MM.1S (cell line): Measurements from ENCODE around the gene CGN.

ENCODE experiments used
- DNase-seq: peaks from one replicate; pipeline ENCODE4 v3.0.0-alpha.2; 2015
- H2AFZ ChIP-seq: fragments of 300-600 bp; sonication (generic); 2 replicates; pipeline ENCODE4 v1.6.0; 2016; ENCODE audit warnings: antibody characterized with exemption, low read length
- H3F3A ChIP-seq: fragments of 300-600 bp; sonication (generic); 2 replicates; pipeline ENCODE4 v1.6.1; 2016; ENCODE audit warnings: mild to moderate bottlenecking, antibody characterized with exemption, low read length, moderate library complexity, mixed read lengths; ENCODE audit not compliant: insufficient read depth
- H3K27ac ChIP-seq: fragments of 300-600 bp; sonication (generic); 2 replicates; pipeline ENCODE4 v1.5.1; 2016; ENCODE audit warnings: mild to moderate bottlenecking, low read length
- H3K27me3 ChIP-seq: fragments of 300-600 bp; sonication (generic); replicated peaks from 2 replicates; pipeline ENCODE4 v1.6.0; 2016; ENCODE audit warnings: low read length; ENCODE audit not compliant: insufficient read depth
- H3K36me3 ChIP-seq: fragments of 300-600 bp; sonication (generic); replicated peaks from 2 replicates; pipeline ENCODE4 v1.6.1; 2016; ENCODE audit warnings: mild to moderate bottlenecking, low read length, mixed read lengths; ENCODE audit not compliant: insufficient read depth
- H3K4me1 ChIP-seq: fragments of 300-600 bp; sonication (generic); 2 replicates; pipeline ENCODE4 v1.6.1; 2016; ENCODE audit warnings: low read length, mixed read lengths
- H3K4me2 ChIP-seq: fragments of 300-600 bp; sonication (generic); 2 replicates; pipeline ENCODE4 v1.6.0; 2016; ENCODE audit warnings: low read depth, low read length
- H3K4me3 ChIP-seq: fragments of 300-600 bp; sonication (generic); 2 replicates; pipeline ENCODE4 v1.5.1; 2016; ENCODE audit warnings: low read length, mixed read lengths
- H3K79me2 ChIP-seq: fragments of 300-600 bp; sonication (generic); 2 replicates; pipeline ENCODE4 v1.6.1; 2016; ENCODE audit warnings: mixed run types, low read length, mixed read lengths
- H3K9ac ChIP-seq: fragments of 300-600 bp; sonication (generic); 2 replicates; pipeline ENCODE4 v1.6.1; 2016; ENCODE audit warnings: low read length, mixed read lengths
- H3K9me2 ChIP-seq: fragments of 300-600 bp; sonication (generic); replicated peaks from 2 replicates; pipeline ENCODE4 v1.6.1; 2016; ENCODE audit warnings: mild to moderate bottlenecking, low read length, mixed read lengths; ENCODE audit not compliant: insufficient read depth
- H3K9me3 ChIP-seq: fragments of 300-600 bp; sonication (generic); replicated peaks from 2 replicates; pipeline ENCODE4 v1.6.1; 2016; ENCODE audit warnings: mild to moderate bottlenecking, low read length, mixed read lengths; ENCODE audit not compliant: insufficient read depth
- H4K20me1 ChIP-seq: fragments of 300-600 bp; sonication (generic); 2 replicates; pipeline ENCODE4 v1.6.1; 2016; ENCODE audit warnings: mild to moderate bottlenecking, low read length, moderate library complexity, mixed read lengths; ENCODE audit not compliant: insufficient read depth
- CTCF ChIP-seq: fragments of 300-600 bp; sonication (generic); IDR thresholded peaks from 2 replicates; pipeline ENCODE4 v1.5.1; 2016; ENCODE audit warnings: antibody characterized with exemption, low read length, mixed read lengths
- EZH2 ChIP-seq: fragments of 300-600 bp; sonication (generic); optimal IDR thresholded peaks from 2 replicates; pipeline ENCODE3; 2017; ENCODE audit warnings: low read depth, mild to moderate bottlenecking, antibody characterized with exemption, low read length, mixed read lengths
- EZH2phosphoT487 ChIP-seq: fragments of 300-600 bp; sonication (generic); IDR thresholded peaks from 2 replicates; pipeline ENCODE4 v1.6.1; 2018; ENCODE audit warnings: antibody characterized with exemption, low read length

Gene CGN

GRCh38 chr1:151583796-151584195 lies 72.6 kb downstream of the CGN start:
- Histone ChIP-seq H3K79me2 (no peaks in the 10 kb centered on the region), H4K20me1 (no peaks in the 10 kb centered on the region), H3K27ac (no peak overlapping the region), H3K27me3 (no peaks in the 10 kb centered on the region), H2AFZ (no peak overlapping the region), H3K4me1 (no peaks in the 10 kb centered on the region), H3K4me2 (no peak overlapping the region), H3K9ac (no peak overlapping the region), H3K4me3 (no peak overlapping the region), H3F3A (no peaks in the 10 kb centered on the region), H3K9me3 (no peaks in the 10 kb centered on the region), H3K9me2 (no peaks in the 10 kb centered on the region), H3K36me3 (no peaks in the 10 kb centered on the region)
- TF ChIP-seq EZH2: no peak
- no peak for TF ChIP-seq CTCF
- no peak for TF ChIP-seq EZH2phosphoT487
- DNase-seq: no peak

GRCh38 chr1:151584278-151584677 lies 73.1 kb downstream of the CGN start:
- no peaks in the 10 kb centered on the region for H3K79me2 ChIP-seq
- H3K4me3 ChIP-seq: no peak overlapping the region
- no peaks in the 10 kb centered on the region for H3K4me1 ChIP-seq
- H3K27me3 ChIP-seq: no peaks in the 10 kb centered on the region
- H2AFZ ChIP-seq: no peak overlapping the region
- H3K9me2 ChIP-seq: no peaks in the 10 kb centered on the region
- no peaks in the 10 kb centered on the region for H4K20me1 ChIP-seq
- no peak overlapping the region for H3K4me2 ChIP-seq
- no peaks in the 10 kb centered on the region for H3K36me3 ChIP-seq
- no peak overlapping the region for H3K27ac ChIP-seq
- H3K9ac ChIP-seq: no peak overlapping the region
- no peak for DNase-seq
- H3K9me3 ChIP-seq: no peaks in the 10 kb centered on the region
- no peaks in the 10 kb centered on the region for H3F3A ChIP-seq
- TF ChIP-seq EZH2phosphoT487 (no peak), EZH2 (no peak), CTCF (no peak)

- H3K9me2 ChIP-seq: no peaks in the 10 kb centered on the region
- H3K4me3 ChIP-seq: no peak overlapping the region
- H3F3A ChIP-seq: no peaks in the 10 kb centered on the region
- H3K9ac ChIP-seq: no peak overlapping the region
- H3K27ac ChIP-seq: no peak overlapping the region
- TF ChIP-seq CTCF: no peak
- no peak for TF ChIP-seq EZH2
- TF ChIP-seq EZH2phosphoT487: no peak
- H3K27me3 ChIP-seq: no peaks in the 10 kb centered on the region
- no peak for DNase-seq
- H2AFZ ChIP-seq: no peak overlapping the region
- no peaks in the 10 kb centered on the region for H3K9me3 ChIP-seq
- H4K20me1 ChIP-seq: no peaks in the 10 kb centered on the region
- H3K36me3 ChIP-seq: no peaks in the 10 kb centered on the region
- H3K4me1 ChIP-seq: no peaks in the 10 kb centered on the region
- no peaks in the 10 kb centered on the region for H3K79me2 ChIP-seq
- H3K4me2 ChIP-seq: no peak overlapping the region
Measured at GRCh38 chr1:151584780-151585179, 73.6 kb downstream of the CGN start.

- no peak overlapping the region for H3K27ac ChIP-seq
- H3K79me2 ChIP-seq: no peaks in the 10 kb centered on the region
- H3K4me3 ChIP-seq: no peak overlapping the region
- no peak for DNase-seq
- no peaks in the 10 kb centered on the region for H3K36me3 ChIP-seq
- H3K9me3 ChIP-seq: no peaks in the 10 kb centered on the region
- no peaks in the 10 kb centered on the region for H4K20me1 ChIP-seq
- H3K9ac ChIP-seq: no peak overlapping the region
- H3K4me2 ChIP-seq: no peak overlapping the region
- no peak for TF ChIP-seq EZH2
- no peak for TF ChIP-seq CTCF
- TF ChIP-seq EZH2phosphoT487: no peak
- no peaks in the 10 kb centered on the region for H3F3A ChIP-seq
- H3K9me2 ChIP-seq: no peaks in the 10 kb centered on the region
- H2AFZ ChIP-seq: no peak overlapping the region
- H3K4me1 ChIP-seq: no peaks in the 10 kb centered on the region
- H3K27me3 ChIP-seq: no peaks in the 10 kb centered on the region
Measured at GRCh38 chr1:151585622-151586021, 74.4 kb downstream of the CGN start.
